ENCODE data around the gene BCAS3.
A peak's percentile ranks its signal among the peaks of the same experiment; 100 is the strongest.

Gene BCAS3

GRCh38 chr17:61081959-61082358 lies 404.3 kb downstream of the BCAS3 start:
- no peak for DNase-seq

GRCh38 chr17:61084260-61084659 lies 406.6 kb downstream of the BCAS3 start:
- no peak for DNase-seq

- DNase-seq = no peak
Observed at GRCh38 chr17:61087024-61087423, 409.4 kb downstream of the BCAS3 start.

- no peak for DNase-seq
Observed at GRCh38 chr17:61088556-61088955, 410.9 kb downstream of the BCAS3 start.

- DNase-seq = no peak
Observed at GRCh38 chr17:61091096-61091495, 413.4 kb downstream of the BCAS3 start.

- DNase-seq = no peak
Observed at GRCh38 chr17:61097781-61098180, 420.1 kb downstream of the BCAS3 start.

- DNase-seq = no peak
Observed at GRCh38 chr17:61106354-61106753, 428.7 kb downstream of the BCAS3 start.

- no peak for DNase-seq
Observed at GRCh38 chr17:61116577-61116976, 438.9 kb downstream of the BCAS3 start.

- no peak for DNase-seq
Observed at GRCh38 chr17:61117983-61118382, 440.3 kb downstream of the BCAS3 start.

GRCh38 chr17:61118871-61119270 lies 441.2 kb downstream of the BCAS3 start:
- DNase-seq = no peak

- DNase-seq = no peak
Observed at GRCh38 chr17:61122326-61122913, 444.8 kb downstream of the BCAS3 start.

- no peak for DNase-seq
Observed at GRCh38 chr17:61124562-61124961, 446.9 kb downstream of the BCAS3 start.

- no peak for DNase-seq
Observed at GRCh38 chr17:61126473-61127249, 449.0 kb downstream of the BCAS3 start.

GRCh38 chr17:61127960-61128359 lies 450.3 kb downstream of the BCAS3 start:
- peak; percentile 51 for DNase-seq

- peak; percentile 43 for DNase-seq
Observed at GRCh38 chr17:61128661-61129115, 451.0 kb downstream of the BCAS3 start.

- no peak for DNase-seq
Observed at GRCh38 chr17:61129267-61130254, 451.9 kb downstream of the BCAS3 start.

GRCh38 chr17:61130330-61130729 lies 452.7 kb downstream of the BCAS3 start:
- DNase-seq = no peak

GRCh38 chr17:61131585-61131984 lies 453.9 kb downstream of the BCAS3 start:
- no peak for DNase-seq

- no peak for DNase-seq
Observed at GRCh38 chr17:61132524-61132923, 454.9 kb downstream of the BCAS3 start.

- DNase-seq = no peak
Observed at GRCh38 chr17:61133853-61134252, 456.2 kb downstream of the BCAS3 start.

- no peak for DNase-seq
Observed at GRCh38 chr17:61134551-61135235, 457.0 kb downstream of the BCAS3 start.

GRCh38 chr17:61135782-61136181 lies 458.1 kb downstream of the BCAS3 start:
- DNase-seq = no peak

- DNase-seq = no peak
Observed at GRCh38 chr17:61136296-61136695, 458.6 kb downstream of the BCAS3 start.

All from fibroblast of skin of right quadriceps (primary cell).